Activated T-cell treated with anti-CD3 and anti-CD28 coated beads, Interleukin-2, amount 50 U/mL, for 24 hours (primary cell): ENCODE data around the gene CREB5.

Source experiments
- DNase-seq: peaks from one replicate; pipeline ENCODE4 v3.0.0-alpha.2; 2020
- H3K27ac Mint-ChIP-seq: 2 replicates; pipeline ENCODE4 v1.8.0; 2020; ENCODE audit warnings: mild to moderate bottlenecking, mixed read lengths
- H3K27me3 Mint-ChIP-seq: 2 replicates; pipeline ENCODE4 v1.8.0; 2020; ENCODE audit warnings: mixed read lengths
- H3K36me3 Mint-ChIP-seq: 2 replicates; pipeline ENCODE4 v1.8.0; 2020; ENCODE audit warnings: low read depth, mixed read lengths
- H3K4me1 Mint-ChIP-seq: 2 replicates; pipeline ENCODE4 v1.8.0; 2020; ENCODE audit warnings: low read depth, mixed read lengths
- H3K4me3 Mint-ChIP-seq: 2 replicates; pipeline ENCODE4 v1.8.0; 2020; ENCODE audit warnings: mild to moderate bottlenecking, moderate library complexity, mixed read lengths
- H3K9me3 Mint-ChIP-seq: 2 replicates; pipeline ENCODE4 v1.8.0; 2020; ENCODE audit warnings: mixed read lengths

CREB5 gene

DNA sequence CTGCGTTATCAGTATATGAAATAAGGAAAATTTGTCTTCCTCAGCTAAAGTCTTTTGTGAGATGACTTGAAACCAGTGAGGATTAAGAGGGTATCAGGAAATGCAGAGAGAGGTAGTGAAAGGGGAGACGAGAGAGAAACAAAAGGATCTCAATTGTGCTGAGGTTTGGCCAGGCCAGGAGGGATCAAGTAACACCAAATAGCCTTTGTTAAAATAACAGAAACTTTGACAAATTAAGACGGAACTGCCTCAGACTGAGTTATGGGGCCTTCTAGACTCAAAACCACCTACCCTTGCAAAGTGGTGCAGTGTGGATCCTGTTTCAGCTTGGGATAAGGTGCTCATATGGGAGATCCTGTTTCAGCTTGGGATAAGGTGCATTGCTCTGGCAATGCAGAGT lies 263.1 kb downstream of the CREB5 start:
- Mint-ChIP-seq H3K27me3 (no peaks in the 10 kb centered on the region), H3K27ac (no peak overlapping the region), H3K9me3 (no peaks in the 10 kb centered on the region), H3K4me1 (no peaks in the 10 kb centered on the region), H3K36me3 (no peaks in the 10 kb centered on the region), H3K4me3 (no peak overlapping the region)
- no peak for DNase-seq

DNA sequence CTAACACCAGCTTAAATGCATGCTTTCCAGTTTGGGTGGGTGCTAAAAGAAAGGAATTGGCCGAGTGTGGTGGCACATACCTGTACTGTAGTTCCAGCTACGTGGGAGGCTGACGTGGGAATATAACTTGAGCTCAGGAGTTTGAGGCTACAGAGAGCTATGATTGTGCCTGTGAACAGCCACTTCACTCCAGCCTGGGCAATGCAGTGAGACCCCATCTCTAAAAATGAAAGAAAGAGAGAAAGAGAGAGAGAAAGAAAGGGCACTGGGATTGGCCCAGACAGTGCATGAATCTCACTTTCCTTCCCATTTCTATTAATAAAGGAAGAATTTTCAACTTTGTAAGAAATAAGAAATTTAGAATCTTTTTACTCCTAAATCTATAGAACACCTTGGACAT lies 265.4 kb downstream of the CREB5 start:
- H3K27ac Mint-ChIP-seq: no peak overlapping the region
- no peak for DNase-seq
- H3K4me3 Mint-ChIP-seq: no peak overlapping the region
- H3K4me1 Mint-ChIP-seq: no peaks in the 10 kb centered on the region
- H3K27me3 Mint-ChIP-seq: peaks cover 7% of the 10 kb centered on the region
- H3K36me3 Mint-ChIP-seq: no peaks in the 10 kb centered on the region
- H3K9me3 Mint-ChIP-seq: no peaks in the 10 kb centered on the region

DNA sequence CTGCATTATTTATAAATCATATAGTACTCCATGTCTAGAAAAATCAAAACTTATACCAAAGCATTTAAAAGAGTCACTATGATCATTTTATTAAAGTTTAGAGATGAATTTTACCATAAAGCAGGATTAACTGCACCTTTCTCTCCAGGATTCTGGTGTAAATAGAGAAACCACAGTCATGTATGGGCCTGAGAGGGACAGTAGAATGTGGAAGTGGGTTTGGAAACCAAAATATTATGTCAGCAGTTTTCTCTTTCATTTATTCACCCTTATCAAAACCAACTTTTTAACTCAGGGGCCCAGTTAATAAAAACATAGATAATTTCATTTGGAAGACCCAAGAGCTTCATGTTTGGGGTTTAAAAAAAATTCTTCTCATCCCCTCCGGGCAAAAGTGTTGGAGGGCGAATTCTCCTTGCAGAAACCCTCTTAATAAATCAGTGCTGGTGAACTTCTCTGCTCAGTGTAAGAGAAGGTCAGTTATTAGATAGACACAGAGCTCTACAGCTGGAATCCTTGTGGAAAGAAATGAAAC lies 266.2 kb downstream of the CREB5 start:
- no peak overlapping the region for H3K27ac Mint-ChIP-seq
- H3K4me1 Mint-ChIP-seq: no peaks in the 10 kb centered on the region
- no peak overlapping the region for H3K4me3 Mint-ChIP-seq
- H3K27me3 Mint-ChIP-seq: peaks cover 15% of the 10 kb centered on the region
- no peak for DNase-seq
- no peaks in the 10 kb centered on the region for H3K36me3 Mint-ChIP-seq
- H3K9me3 Mint-ChIP-seq: no peaks in the 10 kb centered on the region

DNA sequence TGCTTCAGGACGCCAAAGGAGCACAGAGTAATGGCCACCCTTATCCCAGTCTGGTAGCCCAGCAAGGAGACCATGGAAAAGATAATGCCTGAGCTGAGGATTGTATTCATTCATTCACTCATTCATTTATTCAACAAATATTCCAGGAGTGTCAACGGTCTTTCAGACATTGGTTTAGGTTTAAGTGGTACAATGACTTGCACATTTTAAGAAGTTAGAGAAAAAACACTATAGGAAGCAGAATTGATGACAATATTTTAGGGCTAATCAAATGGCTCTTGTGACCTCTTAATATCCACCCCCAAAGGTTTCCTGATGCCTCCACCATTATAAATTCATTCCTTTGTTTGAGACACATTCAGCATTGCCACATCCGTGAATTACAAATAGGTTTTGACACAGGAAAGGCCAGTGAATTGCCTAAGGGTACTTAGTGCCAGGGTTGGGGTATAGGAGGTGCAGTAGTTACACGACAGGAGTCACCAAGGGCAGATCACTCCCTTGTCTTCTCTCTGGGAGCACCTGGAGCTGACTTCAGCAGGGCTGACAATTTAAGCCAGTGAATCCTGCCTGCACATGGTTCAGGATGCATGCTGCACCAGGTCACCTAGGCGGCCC lies 269.5 kb downstream of the CREB5 start:
- Mint-ChIP-seq H3K4me1 (peaks cover 4% of the 10 kb centered on the region), H3K4me3 (no peak overlapping the region), H3K27ac (no peak overlapping the region), H3K9me3 (no peaks in the 10 kb centered on the region), H3K36me3 (no peaks in the 10 kb centered on the region), H3K27me3 (peaks cover 17% of the 10 kb centered on the region)
- DNase-seq: no peak

GRCh38 chr7:28682801-28683200 lies 270.5 kb downstream of the CREB5 start:
- Mint-ChIP-seq H3K36me3 (no peaks in the 10 kb centered on the region), H3K4me1 (peaks cover 4% of the 10 kb centered on the region), H3K4me3 (no peak overlapping the region), H3K9me3 (no peaks in the 10 kb centered on the region), H3K27ac (no peak overlapping the region), H3K27me3 (peaks cover 17% of the 10 kb centered on the region)
- no peak for DNase-seq

DNA sequence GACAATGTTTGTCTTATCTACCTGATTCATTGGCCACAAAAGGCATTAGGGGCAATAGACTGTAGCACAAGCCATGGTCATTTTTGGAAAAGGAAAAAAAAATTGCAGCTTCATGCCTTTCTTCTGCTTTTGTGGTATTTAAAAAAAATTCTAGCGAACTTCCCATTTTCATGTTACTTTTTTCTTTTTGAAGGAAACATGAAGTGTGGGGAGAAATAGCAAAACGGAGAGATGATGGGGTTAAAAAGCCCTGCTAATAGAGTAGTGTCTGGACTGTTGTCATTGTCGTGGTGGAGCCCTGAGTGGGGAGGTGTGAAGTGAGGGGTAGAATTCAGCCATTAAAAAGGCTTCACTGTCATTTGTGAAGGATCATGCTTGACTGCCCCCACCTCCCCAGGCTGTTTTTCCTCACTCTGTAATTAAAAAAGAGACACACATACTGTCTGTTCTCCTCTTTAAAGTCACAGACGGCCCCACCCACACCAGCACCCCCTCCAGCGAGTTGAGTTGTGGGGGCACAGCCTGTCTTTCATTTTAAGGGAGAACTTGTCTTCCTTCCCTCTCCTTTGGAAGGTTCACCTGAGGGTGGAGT lies 272.4 kb downstream of the CREB5 start:
- peaks cover 4% of the 10 kb centered on the region for H3K4me1 Mint-ChIP-seq
- DNase-seq: no peak
- H3K9me3 Mint-ChIP-seq: no peaks in the 10 kb centered on the region
- no peak overlapping the region for H3K27ac Mint-ChIP-seq
- H3K27me3 Mint-ChIP-seq: peaks cover 21% of the 10 kb centered on the region
- H3K36me3 Mint-ChIP-seq: no peaks in the 10 kb centered on the region
- no peak overlapping the region for H3K4me3 Mint-ChIP-seq

GRCh38 chr7:28685242-28685643 lies 272.9 kb downstream of the CREB5 start:
- Mint-ChIP-seq H3K9me3 (no peaks in the 10 kb centered on the region), H3K4me1 (peaks cover 4% of the 10 kb centered on the region), H3K27ac (no peak overlapping the region), H3K27me3 (peaks cover 21% of the 10 kb centered on the region), H3K4me3 (no peak overlapping the region), H3K36me3 (no peaks in the 10 kb centered on the region)
- no peak for DNase-seq

DNA sequence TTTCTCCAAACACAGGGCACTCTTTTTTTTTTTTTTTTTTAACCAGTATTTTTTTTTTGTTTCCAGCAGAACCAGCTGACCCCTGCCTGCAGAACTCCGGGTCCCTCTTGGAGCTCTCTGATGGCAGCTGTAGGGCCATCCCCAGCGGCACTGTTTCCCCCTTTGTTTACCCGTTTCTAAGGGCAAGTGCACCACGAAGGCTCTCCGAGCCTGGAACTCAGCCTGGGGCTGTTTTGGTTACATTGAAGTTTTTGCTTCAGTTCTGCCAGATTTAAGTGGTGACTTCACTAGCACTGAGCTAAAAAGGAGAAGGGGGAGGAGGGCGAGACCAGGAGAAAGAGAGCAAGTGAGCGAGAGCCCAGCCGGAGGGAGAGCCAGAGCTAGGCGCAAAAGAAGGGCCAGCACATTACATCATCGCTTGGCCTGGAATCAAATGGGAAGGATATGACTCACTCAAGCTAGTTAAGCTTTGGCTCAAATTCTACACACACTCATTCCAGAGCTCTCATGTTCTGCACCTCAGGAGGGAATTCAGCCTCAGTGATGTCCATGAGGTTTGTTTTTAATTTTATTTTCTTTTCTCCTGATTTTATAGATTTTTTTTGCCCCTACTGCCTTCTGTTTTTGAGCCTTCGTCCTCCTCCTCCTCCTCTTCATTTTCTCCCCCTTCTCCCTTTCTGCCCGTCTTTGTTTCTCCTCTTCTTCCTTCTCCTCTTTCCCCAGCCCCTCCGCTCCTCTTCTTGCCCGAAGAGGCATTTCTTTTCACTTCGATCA lies 273.5 kb downstream of the CREB5 start:
- Mint-ChIP-seq H3K27ac (no peak overlapping the region), H3K27me3 (peaks cover 21% of the 10 kb centered on the region), H3K36me3 (no peaks in the 10 kb centered on the region), H3K9me3 (no peaks in the 10 kb centered on the region), H3K4me3 (no peak overlapping the region), H3K4me1 (peaks cover 4% of the 10 kb centered on the region)
- no peak for DNase-seq

DNA sequence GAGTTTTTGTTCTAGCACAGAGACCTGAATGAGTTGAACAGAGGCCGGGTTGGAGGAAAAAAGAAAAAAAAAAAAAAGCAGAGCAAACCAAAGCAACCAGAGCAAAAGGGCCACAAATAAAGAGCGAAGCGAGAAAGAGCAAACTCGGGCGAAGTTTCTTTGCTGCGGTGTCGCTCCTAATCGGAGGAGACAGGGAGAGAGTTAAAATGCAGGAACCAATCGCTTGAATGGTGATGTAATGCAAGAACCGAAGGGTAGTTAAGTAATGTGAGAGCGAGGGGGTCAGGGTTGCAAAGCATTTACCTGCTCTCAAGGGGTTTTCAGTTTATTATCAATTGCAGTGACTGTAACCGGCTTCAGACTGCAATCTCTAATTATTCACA lies 274.1 kb downstream of the CREB5 start:
- Mint-ChIP-seq H3K9me3 (no peaks in the 10 kb centered on the region), H3K4me1 (peaks cover 4% of the 10 kb centered on the region), H3K4me3 (no peak overlapping the region), H3K27ac (no peak overlapping the region), H3K36me3 (no peaks in the 10 kb centered on the region), H3K27me3 (peaks cover 21% of the 10 kb centered on the region)
- no peak for DNase-seq

- no peak overlapping the region for H3K4me3 Mint-ChIP-seq
- H3K36me3 Mint-ChIP-seq: no peaks in the 10 kb centered on the region
- no peak for DNase-seq
- H3K4me1 Mint-ChIP-seq: peaks cover 4% of the 10 kb centered on the region
- peaks cover 15% of the 10 kb centered on the region for H3K27me3 Mint-ChIP-seq
- no peaks in the 10 kb centered on the region for H3K9me3 Mint-ChIP-seq
- H3K27ac Mint-ChIP-seq: no peak overlapping the region
Measured at GRCh38 chr7:28687537-28687936, 275.2 kb downstream of the CREB5 start.

GRCh38 chr7:28688174-28688573 lies 275.9 kb downstream of the CREB5 start:
- DNase-seq: no peak
- Mint-ChIP-seq H3K9me3 (no peaks in the 10 kb centered on the region), H3K4me1 (peaks cover 4% of the 10 kb centered on the region), H3K27me3 (peaks cover 9% of the 10 kb centered on the region), H3K36me3 (no peaks in the 10 kb centered on the region), H3K27ac (no peak overlapping the region), H3K4me3 (no peak overlapping the region)

DNA sequence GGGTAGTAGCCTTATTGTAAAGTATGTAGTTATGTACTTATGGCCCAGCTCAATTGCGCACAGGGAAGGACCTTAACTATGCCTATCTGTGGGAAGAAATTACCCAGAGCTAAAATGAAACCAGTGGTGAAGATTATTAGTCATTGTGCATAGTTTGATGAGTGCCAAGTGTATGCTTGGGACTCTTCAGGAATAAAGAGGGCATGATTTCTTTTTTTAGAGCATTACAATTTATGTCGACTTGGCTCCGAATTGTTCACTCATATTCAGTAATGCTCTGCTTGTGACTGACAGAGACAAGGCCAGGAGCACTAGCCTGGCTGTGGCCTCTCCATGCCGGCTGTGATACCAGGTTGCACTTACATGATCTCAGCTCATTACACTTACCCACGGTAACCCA lies 276.3 kb downstream of the CREB5 start:
- no peaks in the 10 kb centered on the region for H3K36me3 Mint-ChIP-seq
- H3K4me1 Mint-ChIP-seq: peaks cover 4% of the 10 kb centered on the region
- no peak overlapping the region for H3K27ac Mint-ChIP-seq
- DNase-seq: no peak
- H3K9me3 Mint-ChIP-seq: no peaks in the 10 kb centered on the region
- peaks cover 4% of the 10 kb centered on the region for H3K27me3 Mint-ChIP-seq
- no peak overlapping the region for H3K4me3 Mint-ChIP-seq

GRCh38 chr7:28695300-28696295 lies 283.3 kb downstream of the CREB5 start:
- Mint-ChIP-seq H3K36me3 (no peaks in the 10 kb centered on the region), H3K27ac (no peak overlapping the region), H3K9me3 (no peaks in the 10 kb centered on the region), H3K4me1 (no peaks in the 10 kb centered on the region), H3K4me3 (no peak overlapping the region), H3K27me3 (no peaks in the 10 kb centered on the region)
- no peak for DNase-seq

DNA sequence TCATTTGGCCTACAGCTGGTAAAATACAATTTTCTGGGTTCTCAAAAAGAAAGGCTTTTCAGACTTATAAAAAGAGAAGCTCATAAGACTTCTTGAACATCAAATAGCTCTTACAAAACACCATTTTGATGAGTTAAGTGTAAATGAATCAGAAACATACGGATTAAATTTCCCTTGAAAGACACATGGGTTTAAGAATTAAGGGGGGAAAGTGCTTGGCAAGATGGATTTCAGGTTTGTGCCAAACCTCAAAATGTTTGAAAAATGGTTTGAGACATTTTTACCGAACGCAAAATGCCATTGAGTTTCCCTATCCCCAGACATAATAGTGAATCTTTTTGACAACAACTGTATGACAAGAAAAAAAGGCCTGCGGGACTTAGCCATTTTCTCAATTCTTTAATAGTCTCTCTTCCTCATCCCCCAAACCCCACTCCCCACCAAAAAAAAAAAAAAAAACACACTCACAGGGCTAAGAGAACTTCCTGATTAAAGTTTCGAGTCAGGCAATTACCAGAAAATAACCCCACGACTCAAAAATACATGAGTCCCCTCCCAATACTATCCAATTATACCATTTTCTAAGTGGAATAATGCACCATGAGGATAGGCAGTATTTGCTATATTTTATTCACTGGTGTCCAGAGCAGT lies 285.7 kb downstream of the CREB5 start:
- Mint-ChIP-seq H3K27me3 (no peaks in the 10 kb centered on the region), H3K4me1 (no peaks in the 10 kb centered on the region), H3K9me3 (no peaks in the 10 kb centered on the region), H3K36me3 (no peaks in the 10 kb centered on the region), H3K4me3 (no peak overlapping the region), H3K27ac (no peak overlapping the region)
- DNase-seq: no peak
